NCI-H345 treated with DMSO at 0.1 percent for 48 hours (cell line): ENCODE results near the gene RCL1.
"Not testable (repeated sequence)": the region's sequence is repeated elsewhere in the genome, so short reads cannot be mapped to it uniquely, and the experiment has no call there.

Experiments used
- DNase-seq: peaks from one replicate; lab custom pipeline; 2025; ENCODE audit not compliant: unreplicated experiment; lab: John Stamatoyannopoulos, UW

Gene RCL1

DNA sequence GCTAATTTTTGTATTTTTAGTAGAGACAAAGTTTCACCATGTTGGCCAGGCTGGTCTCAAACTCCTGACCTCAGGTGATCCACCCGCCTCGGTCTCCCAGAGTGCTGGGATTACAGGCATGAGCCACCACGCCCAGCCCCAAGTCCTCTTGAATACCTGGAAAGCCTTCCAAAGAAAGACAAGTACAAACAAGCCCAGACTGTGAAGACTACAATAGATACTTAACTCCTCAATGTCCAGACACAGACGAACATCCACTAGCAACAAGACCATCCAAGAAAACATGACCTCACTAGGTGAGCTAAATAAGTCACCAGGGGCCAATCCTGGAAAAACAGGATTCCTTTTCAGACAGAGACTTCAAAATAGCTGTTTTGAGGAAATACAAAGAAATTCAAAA, 9.6 kb upstream of the RCL1 start:
- not testable (repeated sequence) for DNase-seq

- no peak for DNase-seq
Measured at GRCh38 chr9:4784403-4784802, 8.3 kb upstream of the RCL1 start.

DNA sequence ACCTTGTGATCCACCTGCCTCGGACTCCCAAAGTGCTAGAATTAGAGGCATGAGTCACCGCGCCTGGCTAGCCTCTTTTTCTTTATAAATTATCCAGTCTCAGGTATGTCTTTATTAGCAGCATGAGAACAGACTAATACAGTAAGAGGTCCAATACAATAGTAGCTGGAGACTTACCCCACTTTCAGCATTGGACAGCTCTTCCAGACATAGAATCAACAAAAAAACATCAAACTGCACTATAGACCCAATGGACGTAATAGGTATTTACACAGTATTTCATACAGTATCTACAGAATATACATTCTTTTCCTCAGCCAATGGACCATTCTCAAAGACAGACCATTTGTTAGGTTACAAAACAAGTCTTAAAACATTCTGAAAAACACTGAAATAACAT, 6.1 kb upstream of the RCL1 start:
- DNase-seq: no peak

- no peak for DNase-seq
Measured at GRCh38 chr9:4787876-4788275, 4.9 kb upstream of the RCL1 start.

DNA sequence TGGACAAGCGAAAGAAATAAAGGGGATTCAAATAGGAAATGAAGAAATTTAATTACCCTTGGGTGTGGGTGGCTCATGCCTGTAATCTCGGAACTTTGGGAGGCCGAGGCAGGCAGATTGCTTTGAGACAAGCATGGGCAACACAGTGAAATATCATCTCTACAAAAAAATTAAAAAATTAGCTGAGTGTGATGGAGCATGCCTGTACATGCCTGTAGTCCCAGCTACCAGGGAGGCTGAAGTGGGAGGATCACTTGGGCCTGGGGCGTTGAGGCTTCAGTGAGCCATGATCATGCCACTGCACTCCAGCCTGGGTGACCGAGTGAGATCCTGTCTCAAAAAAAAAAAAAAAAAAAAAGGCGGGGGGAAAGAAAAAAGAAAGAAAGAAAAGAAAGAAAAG, 4.0 kb upstream of the RCL1 start:
- no peak for DNase-seq

DNA sequence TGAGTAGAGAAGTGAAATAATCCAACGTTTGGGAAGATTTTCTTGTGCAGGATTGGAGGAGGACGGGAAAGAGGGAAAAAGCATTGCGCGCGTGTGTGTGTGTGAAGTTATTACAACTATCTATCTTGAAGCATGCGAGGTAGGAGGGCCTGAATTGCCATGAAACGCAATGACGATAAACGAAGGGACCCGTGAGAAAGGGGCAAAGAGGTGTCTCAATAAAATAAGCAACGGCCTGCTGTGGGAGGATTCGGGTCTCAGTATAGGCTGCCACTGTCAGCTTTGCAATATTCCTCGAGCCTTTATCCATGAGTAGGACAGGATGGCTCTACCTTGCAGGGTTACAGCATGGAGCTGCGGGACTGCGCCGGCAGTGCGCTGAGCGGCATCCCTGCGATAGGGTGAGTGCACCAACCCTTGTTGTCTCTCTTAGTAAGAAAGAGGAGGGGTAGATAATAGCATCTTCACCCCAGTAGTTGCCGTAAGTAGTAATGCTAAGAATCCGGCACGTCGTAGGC, 631 bp upstream of the RCL1 start:
- DNase-seq: no peak

DNA sequence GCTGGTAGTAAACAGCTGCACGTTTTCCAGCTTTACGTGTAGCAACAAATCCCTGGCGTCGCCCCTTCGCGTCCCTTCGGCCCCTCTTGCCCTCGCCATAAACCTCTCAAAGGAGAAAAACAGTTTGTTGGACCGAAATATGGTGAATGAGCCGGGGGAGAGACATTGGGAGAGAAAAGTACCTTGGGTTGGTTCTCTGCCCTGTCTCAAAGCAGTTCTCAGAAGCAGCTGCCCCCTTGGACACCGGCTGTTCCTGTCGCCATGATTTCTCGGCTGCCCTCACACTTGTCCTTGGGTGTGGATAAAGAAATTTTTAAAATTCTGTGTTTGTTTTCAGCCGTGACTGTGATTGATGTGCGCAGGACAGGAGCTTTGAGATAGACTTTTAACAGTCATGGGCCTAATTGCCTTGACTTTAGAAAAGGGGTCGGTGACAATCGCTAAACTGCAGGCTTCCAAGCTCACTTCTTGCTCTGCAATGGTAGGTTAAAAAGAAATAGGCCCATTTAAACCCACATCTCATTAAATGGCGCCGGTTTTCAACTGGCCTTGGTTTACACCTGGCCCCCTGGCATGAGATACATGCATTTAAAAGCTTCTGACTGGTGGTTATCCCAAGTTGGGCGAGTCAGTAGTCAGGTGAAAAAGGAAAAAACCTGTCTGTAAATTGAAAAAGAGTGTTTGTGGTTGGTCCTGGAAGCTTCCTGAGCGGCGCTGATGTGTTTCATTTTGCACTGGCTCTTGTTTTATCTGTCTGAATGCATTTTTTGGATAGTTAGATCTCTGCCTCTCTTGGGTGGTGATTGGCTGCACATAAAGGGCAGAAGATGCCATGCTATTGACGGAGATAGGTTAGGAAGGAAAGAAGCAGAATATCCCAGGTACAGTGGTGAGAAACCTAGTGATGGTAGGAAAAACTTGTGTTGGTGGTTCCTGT, 983 bp downstream of the RCL1 start:
- DNase-seq: no peak

- DNase-seq: no peak
Measured at GRCh38 chr9:4794691-4795090, 1.9 kb downstream of the RCL1 start.

DNA sequence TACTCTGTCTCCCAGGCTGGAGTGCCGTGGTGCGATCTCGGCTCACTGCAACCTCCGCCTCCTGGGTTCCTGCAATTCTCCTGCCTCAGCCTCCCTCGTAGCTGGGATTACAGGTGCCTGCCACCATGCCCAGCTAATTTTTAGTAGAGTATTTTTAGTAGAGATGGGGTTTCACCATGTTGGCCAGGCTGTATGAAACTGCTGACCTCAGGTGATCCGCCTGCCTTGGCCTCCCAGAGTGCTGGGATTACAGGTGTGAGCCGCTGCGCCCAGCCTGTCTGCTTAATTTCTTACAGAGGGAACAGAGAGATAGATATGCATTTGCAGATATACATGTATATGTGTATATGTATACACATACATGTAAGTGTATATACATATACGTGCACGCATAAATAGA, 2.4 kb downstream of the RCL1 start:
- not testable (repeated sequence) for DNase-seq

GRCh38 chr9:4796530-4796929, 3.8 kb downstream of the RCL1 start:
- DNase-seq: no peak

DNA sequence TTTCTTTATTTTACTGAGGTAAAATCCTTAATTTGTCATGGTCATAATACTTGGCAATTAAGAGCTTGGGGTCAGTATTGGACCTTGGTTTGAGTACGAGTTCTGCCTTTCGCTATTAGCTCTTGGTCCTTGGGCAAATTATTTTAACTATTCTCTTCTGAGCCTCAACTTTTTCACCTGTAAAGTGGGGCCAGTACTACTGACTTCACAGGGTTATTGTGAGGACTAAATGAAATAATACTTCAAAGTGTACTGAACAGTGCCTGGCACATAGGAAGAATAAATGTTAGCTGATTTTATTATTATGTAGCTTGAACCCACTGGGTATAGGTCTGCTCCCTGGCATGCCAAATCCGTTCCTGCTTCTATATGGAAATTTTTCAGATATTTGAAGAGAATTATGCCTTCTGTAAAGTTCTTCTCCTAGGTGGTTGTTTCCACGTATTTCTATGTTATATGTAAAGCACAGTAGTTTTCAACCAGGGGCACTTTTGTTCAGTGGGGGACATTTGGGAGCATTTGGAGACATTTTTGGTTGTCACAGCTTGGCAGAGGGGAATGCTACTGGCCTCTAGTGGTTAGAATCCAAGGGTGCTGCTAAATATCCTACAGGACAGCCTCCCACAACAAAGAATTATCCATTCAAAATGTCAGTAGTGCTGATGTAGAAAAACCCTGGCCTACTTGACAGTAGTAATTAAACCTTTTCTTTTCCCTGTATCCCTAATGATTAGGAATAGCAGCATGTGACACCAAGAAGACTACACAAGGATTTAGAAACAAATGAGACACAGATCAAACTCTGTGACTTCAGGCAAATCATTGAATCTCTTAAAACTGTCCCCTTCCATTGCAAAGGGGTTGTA, 4.5 kb downstream of the RCL1 start:
- peak; percentile 31 for DNase-seq

- DNase-seq: no peak
Measured at GRCh38 chr9:4797854-4798150, 5.1 kb downstream of the RCL1 start.

GRCh38 chr9:4798281-4799032, 5.7 kb downstream of the RCL1 start:
- DNase-seq: no peak

DNA sequence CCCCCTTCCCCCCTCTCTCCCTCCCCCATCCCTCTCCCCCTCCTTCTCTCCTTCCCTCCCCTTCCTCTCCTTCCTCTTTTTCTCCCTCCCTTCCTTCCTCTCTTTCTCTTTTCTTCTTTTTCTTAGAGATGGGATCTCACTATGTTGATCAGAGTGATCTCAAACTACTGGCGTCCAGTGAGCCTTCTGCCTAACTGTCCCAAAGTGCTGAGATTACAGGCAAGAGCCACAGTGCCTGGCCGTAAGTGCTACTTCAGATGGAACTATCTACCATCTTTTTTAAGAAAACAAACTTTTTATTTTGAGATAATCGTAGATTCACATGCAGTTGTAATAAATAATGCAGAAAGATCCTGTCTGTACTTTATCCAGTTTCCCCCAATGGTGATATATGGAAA, 6.3 kb downstream of the RCL1 start:
- DNase-seq: no peak

DNA sequence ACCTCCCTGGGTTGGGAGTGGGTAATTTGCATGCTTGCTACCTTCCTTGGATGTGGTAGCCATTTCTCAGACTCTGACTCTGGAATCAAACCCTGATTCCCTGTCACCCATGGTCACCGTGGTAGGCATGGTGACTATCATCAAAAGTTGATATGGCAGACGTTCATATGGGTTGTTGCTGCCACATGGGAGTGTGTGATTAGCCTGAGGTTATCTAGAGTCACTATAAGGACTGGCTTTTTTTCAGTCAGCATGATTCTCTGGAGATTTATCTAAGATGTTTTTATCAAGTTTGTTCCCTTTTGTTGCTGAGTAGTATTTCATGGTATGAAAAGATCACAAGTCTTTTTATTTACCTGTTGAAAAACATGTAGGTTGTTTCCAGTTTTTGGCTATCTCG, 7.0 kb downstream of the RCL1 start:
- no peak for DNase-seq

- no peak for DNase-seq
Measured at GRCh38 chr9:4801156-4801555, 8.4 kb downstream of the RCL1 start.

DNA sequence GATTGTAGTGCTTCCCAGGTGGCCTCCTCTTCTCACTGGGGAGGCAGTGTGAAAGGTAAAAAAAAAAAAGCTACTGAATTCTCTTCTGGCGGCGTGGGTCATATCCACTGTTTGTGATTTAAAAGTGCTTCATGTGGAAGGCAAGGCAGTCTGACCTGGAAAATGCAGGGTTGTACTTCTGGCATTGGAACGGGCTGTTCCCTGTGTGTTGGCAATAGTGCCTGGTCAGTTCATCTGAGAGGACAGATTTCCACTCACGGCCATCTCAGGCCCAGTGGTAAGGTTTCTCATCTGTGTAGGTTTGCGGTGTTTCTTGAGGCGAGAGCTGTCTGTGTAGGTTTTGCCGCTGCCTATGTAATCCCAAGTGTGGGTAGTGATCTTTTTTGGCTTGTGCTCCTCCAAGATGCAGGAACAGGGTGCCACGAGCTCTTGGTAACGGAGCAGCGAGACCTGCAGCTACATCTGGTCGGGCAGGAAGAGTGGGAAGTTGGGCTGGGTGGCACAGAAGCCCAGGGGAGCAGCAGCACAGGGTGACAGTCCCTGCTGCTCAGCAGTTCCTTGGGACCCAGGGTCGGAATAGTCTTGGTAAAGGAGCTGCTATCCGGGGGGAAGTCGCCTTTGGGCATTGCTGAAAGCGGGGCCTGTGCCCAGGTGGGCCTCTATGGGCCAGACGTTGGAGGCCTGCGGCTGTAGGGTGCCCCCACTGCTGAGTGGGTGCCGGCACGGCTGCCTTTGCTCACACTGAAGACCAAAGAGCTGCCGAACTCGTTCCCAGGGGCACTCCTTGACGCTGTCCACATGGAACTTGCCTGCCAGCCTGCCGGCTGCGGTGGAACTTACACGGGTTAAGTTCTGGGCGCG, 11.2 kb downstream of the RCL1 start:
- DNase-seq: no peak

- DNase-seq: no peak
Measured at GRCh38 chr9:4804531-4805016, 11.8 kb downstream of the RCL1 start.

GRCh38 chr9:4805191-4805918, 12.6 kb downstream of the RCL1 start:
- DNase-seq: no peak

GRCh38 chr9:4810565-4810964, 17.8 kb downstream of the RCL1 start:
- DNase-seq: no peak
